RWPE2 (cell line): Measurements from ENCODE around the gene UBE2C.

Experiments used
- ATAC-seq: fragments of 200-7000 bp; cut with Tn5 transposase; 3 replicates; pipeline ENCODE4 v1.9.1; 2021; ENCODE audit warnings: low read depth
- DNase-seq: peaks from one replicate; pipeline ENCODE4 v3.0.0-alpha.2; 2020; ENCODE audit warnings: low spot score
- H3K27ac ChIP-seq: fragments of 450-650 bp; 2 replicates; pipeline ENCODE4 v1.5.1; 2017; ENCODE audit warnings: mild to moderate bottlenecking; ENCODE audit not compliant: poor library complexity, severe bottlenecking
- H3K27me3 ChIP-seq: fragments of 250-450 bp; sonication (Bioruptor Pico); 2 replicates; pipeline ENCODE4 v1.5.1; 2021; ENCODE audit warnings: mild to moderate bottlenecking, moderate library complexity; ENCODE audit not compliant: insufficient read depth, poor library complexity, severe bottlenecking
- H3K36me3 ChIP-seq: fragments of 250-450 bp; sonication (Bioruptor Pico); 2 replicates; pipeline ENCODE4 v1.5.1; 2020; ENCODE audit warnings: low read depth, mild to moderate bottlenecking, moderate library complexity
- H3K4me1 ChIP-seq: fragments of 250-450 bp; sonication (Bioruptor Pico); 2 replicates; pipeline ENCODE4 v1.5.1; 2021; ENCODE audit warnings: mild to moderate bottlenecking, moderate library complexity; ENCODE audit not compliant: insufficient read depth, poor library complexity, severe bottlenecking
- H3K4me3 ChIP-seq: fragments of 250-450 bp; sonication (Bioruptor Pico); 2 replicates; pipeline ENCODE4 v1.5.1; 2021; ENCODE audit warnings: mild to moderate bottlenecking, moderate library complexity; ENCODE audit not compliant: severe bottlenecking
- H3K9me3 ChIP-seq: fragments of 250-450 bp; sonication (Bioruptor Pico); 2 replicates; pipeline ENCODE4 v1.5.1; 2021; ENCODE audit warnings: mild to moderate bottlenecking, moderate library complexity; ENCODE audit not compliant: severe bottlenecking
- TF ChIP-seq, protein P1 (sequence below): fragments of 450-650 bp; IDR thresholded peaks from one replicate; pipeline ENCODE4 v1.5.1; 2017; ENCODE audit warnings: mild to moderate bottlenecking, moderate library complexity; ENCODE audit not compliant: poor library complexity, severe bottlenecking

The UBE2C gene

GRCh38 chr20:45779011-45779915, 33.2 kb upstream of the UBE2C start:
- ATAC-seq (peak; percentile 81), DNase-seq (peak; percentile 100)
- TF ChIP-seq, protein P1, sequence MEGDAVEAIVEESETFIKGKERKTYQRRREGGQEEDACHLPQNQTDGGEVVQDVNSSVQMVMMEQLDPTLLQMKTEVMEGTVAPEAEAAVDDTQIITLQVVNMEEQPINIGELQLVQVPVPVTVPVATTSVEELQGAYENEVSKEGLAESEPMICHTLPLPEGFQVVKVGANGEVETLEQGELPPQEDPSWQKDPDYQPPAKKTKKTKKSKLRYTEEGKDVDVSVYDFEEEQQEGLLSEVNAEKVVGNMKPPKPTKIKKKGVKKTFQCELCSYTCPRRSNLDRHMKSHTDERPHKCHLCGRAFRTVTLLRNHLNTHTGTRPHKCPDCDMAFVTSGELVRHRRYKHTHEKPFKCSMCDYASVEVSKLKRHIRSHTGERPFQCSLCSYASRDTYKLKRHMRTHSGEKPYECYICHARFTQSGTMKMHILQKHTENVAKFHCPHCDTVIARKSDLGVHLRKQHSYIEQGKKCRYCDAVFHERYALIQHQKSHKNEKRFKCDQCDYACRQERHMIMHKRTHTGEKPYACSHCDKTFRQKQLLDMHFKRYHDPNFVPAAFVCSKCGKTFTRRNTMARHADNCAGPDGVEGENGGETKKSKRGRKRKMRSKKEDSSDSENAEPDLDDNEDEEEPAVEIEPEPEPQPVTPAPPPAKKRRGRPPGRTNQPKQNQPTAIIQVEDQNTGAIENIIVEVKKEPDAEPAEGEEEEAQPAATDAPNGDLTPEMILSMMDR, result no peak
- peaks cover 50% of the 10 kb centered on the region for H3K4me1 ChIP-seq
- H3K27ac ChIP-seq, result peak overlapping the region; percentile 90
- H3K36me3 ChIP-seq, result no peaks in the 10 kb centered on the region
- H3K27me3 ChIP-seq, result no peaks in the 10 kb centered on the region
- no peak overlapping the region for H3K4me3 ChIP-seq
- no peaks in the 10 kb centered on the region for H3K9me3 ChIP-seq

DNA sequence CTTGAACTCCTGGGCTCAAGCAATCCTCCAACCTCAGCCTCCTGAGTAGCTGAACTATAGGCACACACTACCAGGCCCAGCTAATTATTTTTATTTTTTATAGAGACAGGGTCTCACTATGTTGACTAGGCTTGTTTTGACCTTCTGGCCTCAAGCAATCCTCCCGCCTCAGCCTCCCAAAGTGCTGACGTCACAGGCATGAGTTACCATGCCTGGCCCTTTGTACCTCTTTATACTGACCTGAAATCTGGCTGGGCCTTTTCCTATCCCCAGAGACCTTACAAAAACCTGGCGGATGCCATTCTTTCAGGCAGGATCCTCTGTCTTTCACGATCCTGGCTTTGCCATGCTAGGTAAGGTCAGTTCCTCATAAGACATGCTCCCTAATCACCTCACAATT, 32.3 kb upstream of the UBE2C start:
- peaks cover 50% of the 10 kb centered on the region for H3K4me1 ChIP-seq
- TF ChIP-seq, protein P1, result no peak
- no peaks in the 10 kb centered on the region for H3K27me3 ChIP-seq
- H3K36me3 ChIP-seq, result no peaks in the 10 kb centered on the region
- DNase-seq (no peak), ATAC-seq (no peak)
- no peak overlapping the region for H3K4me3 ChIP-seq
- no peaks in the 10 kb centered on the region for H3K9me3 ChIP-seq
- peak overlapping the region; percentile 90 for H3K27ac ChIP-seq

- Histone ChIP-seq H3K27me3 (no peaks in the 10 kb centered on the region), H3K36me3 (no peaks in the 10 kb centered on the region), H3K4me3 (no peak overlapping the region), H3K4me1 (peaks cover 50% of the 10 kb centered on the region), H3K27ac (peak overlapping the region; percentile 90), H3K9me3 (no peaks in the 10 kb centered on the region)
- DNase-seq, result no peak
- peak; percentile 65 for ATAC-seq
- TF ChIP-seq, protein P1, result no peak
Measured at GRCh38 chr20:45781391-45781931, 31.0 kb upstream of the UBE2C start.

- Histone ChIP-seq H3K36me3 (no peaks in the 10 kb centered on the region), H3K4me3 (no peak overlapping the region), H3K9me3 (no peaks in the 10 kb centered on the region), H3K27ac (peak overlapping the region; percentile 90), H3K4me1 (peaks cover 49% of the 10 kb centered on the region), H3K27me3 (no peaks in the 10 kb centered on the region)
- DNase-seq (no peak), ATAC-seq (no peak)
- TF ChIP-seq, protein P1, result no peak
Measured at GRCh38 chr20:45782890-45783289, 29.6 kb upstream of the UBE2C start.
